Thyroid gland (tissue), 4 donors: Measurements from ENCODE around the gene ZSCAN22. TPM values are rescaled to one million over a fixed set of nuclear protein-coding genes. Genes with fewer than 3 reads are reported as not detected.

ENCODE experiments used
- DNase-seq, 2 donors: peaks; one replicate each; pipeline ENCODE4 v3.0.0-alpha.2; 2019
- H3K27ac ChIP-seq, 3 donors: fragments of 200-600 bp; sonication (generic); 1 replicate in 2 of 3; 2 replicates in 1 of 3; pipeline ENCODE4 v1.5.1; 2016 to 2019; ENCODE audit warnings: mild to moderate bottlenecking in 1 of 3, moderate library complexity in 1 of 3
- H3K27me3 ChIP-seq: fragments of 200-600 bp; sonication (generic); one replicate; pipeline ENCODE4 v1.5.1; 2019
- H3K36me3 ChIP-seq, 2 donors: fragments of 200-600 bp; sonication (generic); one replicate each; pipeline ENCODE4 v1.5.1; 2016 to 2019
- H3K4me1 ChIP-seq, 2 donors: fragments of 200-600 bp; sonication (generic); one replicate each; pipeline ENCODE4 v1.5.1; 2017 to 2019
- H3K4me3 ChIP-seq, 3 donors: fragments of 200-600 bp; sonication (generic); replicated peaks in 1 of 3; 1 replicate in 2 of 3; 2 replicates in 1 of 3; pipeline ENCODE4 v1.5.1; 2016; ENCODE audit warnings: mild to moderate bottlenecking in 1 of 3
- H3K9me3 ChIP-seq: fragments of 200-600 bp; sonication (generic); one replicate; pipeline ENCODE4 v1.5.1; 2017
- POLR2A ChIP-seq, 2 donors: fragments of 450-650 bp; IDR thresholded peaks; one replicate each; pipeline ENCODE4 v1.6.1; 2017; ENCODE audit warnings: antibody characterized with exemption in 2 of 2, mild to moderate bottlenecking in 2 of 2, moderate library complexity in 1 of 2
- WGBS, 2 donors: methylation state at CpG; one replicate each; pipeline ENCODE4 v1.1.5; 2017; 5-methylcytosine and 5-hydroxymethylcytosine counted together
- intact Hi-C: fragments of 100-400 bp; cut with DNase I; formaldehyde crosslinking; loops from one replicate; pipeline ENCODE4 v1.15.1; 2023
- total RNA-seq, 4 donors: library from RNA; depleted of rRNA; stranded (reverse); fragments of >200 nt; gene quantifications; one replicate each; pipeline ENCODE4 v1.2.3, GENCODE V29; 2016
- TF ChIP-seq, protein P1 (sequence below), 6 experiments: fragments of 200-600 bp in 3 of 6; fragments of 450-650 bp in 3 of 6; sonication (generic) in 3 of 6; IDR thresholded peaks; one replicate each; pipeline ENCODE4 v1.5.1; 2016 to 2019; ENCODE audit warnings: antibody characterized with exemption in 6 of 6, mild to moderate bottlenecking in 2 of 6, inconsistent platforms in 1 of 6, moderate library complexity in 1 of 6

Gene ZSCAN22
- total RNA-seq, 4 donors from 2014 or later: 3.0 to 4.5 (median 4.2) TPM

DNA sequence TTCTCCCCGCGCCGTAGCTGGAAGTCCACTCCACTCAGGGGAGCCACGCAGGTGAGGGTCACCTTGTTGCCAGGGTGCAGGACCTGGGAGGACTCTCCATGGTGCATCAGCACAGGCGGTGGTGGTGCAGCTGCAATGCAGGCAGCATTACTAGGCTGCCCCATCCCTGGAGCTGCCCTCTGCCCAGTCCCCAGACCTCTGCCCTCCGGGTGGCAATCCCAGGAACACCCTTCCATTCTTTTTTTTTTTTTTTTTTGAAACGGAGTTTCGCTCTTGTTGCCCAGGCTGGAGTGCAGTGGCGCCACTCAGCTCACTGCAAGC is 24.7 kb downstream of the ZSCAN22 start:
- H3K4me3 ChIP-seq: no peak overlapping the region
- no peak overlapping the region for H3K27ac ChIP-seq
- DNase-seq: no peak
- intact Hi-C loops: no loop called here
- H3K4me1 ChIP-seq: peaks cover 7 to 15% of the 10 kb centered on the region in 2 donors
- TF ChIP-seq POLR2A (IDR thresholded peaks at IDR 0.05): no peak
- TF ChIP-seq, protein P1, sequence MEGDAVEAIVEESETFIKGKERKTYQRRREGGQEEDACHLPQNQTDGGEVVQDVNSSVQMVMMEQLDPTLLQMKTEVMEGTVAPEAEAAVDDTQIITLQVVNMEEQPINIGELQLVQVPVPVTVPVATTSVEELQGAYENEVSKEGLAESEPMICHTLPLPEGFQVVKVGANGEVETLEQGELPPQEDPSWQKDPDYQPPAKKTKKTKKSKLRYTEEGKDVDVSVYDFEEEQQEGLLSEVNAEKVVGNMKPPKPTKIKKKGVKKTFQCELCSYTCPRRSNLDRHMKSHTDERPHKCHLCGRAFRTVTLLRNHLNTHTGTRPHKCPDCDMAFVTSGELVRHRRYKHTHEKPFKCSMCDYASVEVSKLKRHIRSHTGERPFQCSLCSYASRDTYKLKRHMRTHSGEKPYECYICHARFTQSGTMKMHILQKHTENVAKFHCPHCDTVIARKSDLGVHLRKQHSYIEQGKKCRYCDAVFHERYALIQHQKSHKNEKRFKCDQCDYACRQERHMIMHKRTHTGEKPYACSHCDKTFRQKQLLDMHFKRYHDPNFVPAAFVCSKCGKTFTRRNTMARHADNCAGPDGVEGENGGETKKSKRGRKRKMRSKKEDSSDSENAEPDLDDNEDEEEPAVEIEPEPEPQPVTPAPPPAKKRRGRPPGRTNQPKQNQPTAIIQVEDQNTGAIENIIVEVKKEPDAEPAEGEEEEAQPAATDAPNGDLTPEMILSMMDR (IDR thresholded peaks at IDR 0.05): no peak
- 82 to 90% methylated on average over 8 to 9 of the region's 9 CpGs for WGBS, 2 donors
- H3K9me3 ChIP-seq: no peaks in the 10 kb centered on the region
- no peaks in the 10 kb centered on the region for H3K36me3 ChIP-seq
- no peaks in the 10 kb centered on the region for H3K27me3 ChIP-seq

DNA sequence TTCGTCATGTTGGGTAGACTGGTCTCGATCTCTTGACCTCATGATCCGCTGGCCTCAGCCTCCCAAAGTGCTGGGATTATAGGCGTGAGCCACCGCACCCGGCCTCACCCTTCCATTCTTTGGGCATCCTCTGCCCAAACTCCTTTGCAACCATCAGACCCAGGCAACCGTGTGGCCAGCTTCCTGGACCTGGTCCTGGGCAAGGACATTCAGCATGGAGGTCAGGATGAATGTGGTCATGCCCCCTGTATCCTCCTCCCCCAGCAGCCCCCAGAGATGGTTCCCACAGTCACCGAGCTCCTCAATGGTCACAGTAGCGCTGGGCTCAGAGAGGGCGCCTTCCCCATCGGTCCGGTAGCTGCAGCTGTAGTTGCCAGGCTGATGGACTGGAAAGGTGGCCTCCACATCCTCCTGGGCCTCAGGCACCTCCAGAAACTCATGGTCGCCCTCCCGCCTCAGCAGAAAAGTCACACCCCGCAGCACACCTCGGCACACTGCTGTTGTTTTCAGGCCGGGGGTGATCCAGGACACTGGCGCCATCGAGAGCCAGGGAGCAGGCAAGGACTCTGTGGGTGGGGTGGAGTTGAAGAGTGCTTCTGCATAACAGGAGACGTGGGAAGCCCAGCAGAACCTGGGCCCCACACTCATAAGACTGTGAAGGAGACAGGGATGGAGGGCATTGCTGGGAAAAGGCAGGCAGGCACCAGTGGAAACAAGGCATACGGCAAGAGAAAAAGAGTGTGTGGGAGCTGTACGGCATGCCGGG is 25.4 kb downstream of the ZSCAN22 start:
- WGBS, 2 donors: 77 to 81% methylated on average over 21 to 23 of the region's 23 CpGs
- Histone ChIP-seq H3K9me3 (no peaks in the 10 kb centered on the region), H3K4me3 (no peak overlapping the region), H3K27ac (no peak overlapping the region), H3K27me3 (no peaks in the 10 kb centered on the region), H3K4me1 (peaks cover 7 to 15% of the 10 kb centered on the region in 2 donors), H3K36me3 (no peaks in the 10 kb centered on the region)
- TF ChIP-seq, protein P1 (IDR thresholded peaks at IDR 0.05): no peak
- no peak for TF ChIP-seq POLR2A (IDR thresholded peaks at IDR 0.05)
- intact Hi-C loops: no loop called here
- DNase-seq: no peak

DNA sequence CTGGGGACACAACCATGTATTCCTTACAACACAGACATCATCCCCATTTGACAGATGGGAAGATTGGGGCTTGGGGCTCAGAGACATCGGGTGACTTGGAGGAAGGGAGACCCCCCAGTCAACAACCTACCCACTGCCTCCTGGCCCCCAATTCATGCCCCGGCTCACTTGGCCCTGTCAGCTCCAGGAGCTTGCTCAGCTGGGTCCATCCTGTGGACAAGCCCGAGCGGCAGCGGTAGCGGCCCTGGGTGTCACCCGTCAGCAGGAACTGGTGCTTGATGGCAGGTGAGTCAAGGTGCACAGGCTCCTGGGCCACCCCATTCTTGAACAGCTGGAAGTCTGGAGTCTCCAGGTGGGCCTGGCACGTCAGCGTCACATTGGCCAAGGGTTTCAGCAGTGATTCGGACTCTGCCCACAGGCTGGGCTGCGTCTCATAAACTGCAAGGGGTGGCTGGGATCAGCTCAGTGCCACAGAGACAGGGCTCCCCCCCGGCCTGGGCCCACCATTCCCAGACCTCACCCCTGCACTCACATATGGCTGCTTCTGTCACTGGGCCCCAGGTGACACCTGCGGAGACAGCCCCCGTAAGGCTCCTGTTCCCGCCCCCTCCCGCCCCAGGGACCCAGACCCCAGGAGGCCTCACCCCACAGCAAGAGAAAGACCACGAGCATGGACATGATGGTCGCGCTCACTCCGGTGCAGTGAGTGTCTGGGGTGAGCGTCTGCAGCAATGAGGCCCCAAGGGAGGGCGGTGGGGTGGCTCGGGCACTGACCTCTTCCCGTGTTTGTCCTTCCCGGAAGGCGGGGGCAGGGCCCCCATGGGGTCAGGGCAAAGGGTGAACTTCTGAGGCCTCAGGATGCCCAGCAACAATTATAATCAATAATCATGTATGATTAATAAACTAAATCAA is 26.2 kb downstream of the ZSCAN22 start, which contains the start of gene A1BG:
TSS of gene A1BG (minus strand) at position 733 of the 912 bp plus-strand sequence. CDS start at position 678, 55 bp downstream.
- no peaks in the 10 kb centered on the region for H3K36me3 ChIP-seq
- intact Hi-C loops: no loop called here
- H3K9me3 ChIP-seq: no peaks in the 10 kb centered on the region
- H3K27me3 ChIP-seq: no peaks in the 10 kb centered on the region
- DNase-seq: no peak
- no peak for TF ChIP-seq POLR2A (IDR thresholded peaks at IDR 0.05)
- TF ChIP-seq, protein P1 (IDR thresholded peaks at IDR 0.05): no peak
- no peak within 1 kb of the TSS for H3K4me3 ChIP-seq
- WGBS, 2 donors: 78 to 79% methylated on average over 16 to 25 of the region's 26 CpGs
- peaks cover 7 to 12% of the 10 kb centered on the region in 2 donors for H3K4me1 ChIP-seq
- no peak within 1 kb of the TSS for H3K27ac ChIP-seq

DNA sequence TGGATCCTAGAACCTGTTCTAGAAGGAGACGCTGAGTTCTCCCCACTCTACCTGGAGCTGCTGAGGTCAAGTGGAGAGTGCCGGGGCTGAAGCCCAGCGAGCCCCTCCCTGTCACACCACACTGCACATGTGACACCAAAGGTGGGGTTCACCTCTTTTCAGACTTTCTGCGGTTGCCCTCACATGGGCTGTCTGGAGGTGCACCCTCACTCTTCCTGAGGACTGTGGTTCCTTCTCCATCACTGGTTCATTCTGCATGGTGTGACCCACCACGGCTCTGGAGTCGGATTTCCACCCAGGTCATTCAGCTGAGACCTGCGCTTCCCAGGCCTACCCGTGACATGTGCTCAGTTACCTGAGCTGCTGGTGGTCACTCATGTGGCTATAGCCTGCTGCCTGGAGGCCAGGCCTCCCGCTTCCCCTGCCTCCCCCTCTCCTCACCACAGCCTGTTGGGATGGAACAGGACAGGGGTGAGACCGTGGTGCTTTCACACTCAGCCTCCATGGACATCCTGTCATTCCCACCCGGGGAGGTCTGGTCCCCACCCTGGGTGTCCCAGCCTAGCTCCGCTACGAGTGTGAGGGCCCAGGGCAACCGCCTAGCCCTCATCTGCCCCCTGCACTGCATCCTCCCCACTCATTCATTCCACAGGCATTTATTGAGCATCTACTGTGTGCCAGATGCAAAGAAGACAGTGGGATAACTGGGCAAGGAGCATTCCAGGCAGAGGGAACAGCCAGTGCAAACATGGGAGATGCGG is 27.1 kb downstream of the ZSCAN22 start:
- H3K27me3 ChIP-seq: no peaks in the 10 kb centered on the region
- WGBS, 2 donors: 77 to 86% methylated on average over 15 of the region's 15 CpGs

More for the DNA sequence above, 27.1 kb downstream of the ZSCAN22 start:
- peaks cover 7 to 11% of the 10 kb centered on the region in 2 donors for H3K4me1 ChIP-seq
- intact Hi-C loops: no loop called here
- no peak for DNase-seq
- H3K9me3 ChIP-seq: no peaks in the 10 kb centered on the region
- H3K4me3 ChIP-seq: no peak overlapping the region
- no peak for TF ChIP-seq POLR2A (IDR thresholded peaks at IDR 0.05)
- TF ChIP-seq, protein P1 (IDR thresholded peaks at IDR 0.05): no peak
- no peaks in the 10 kb centered on the region for H3K36me3 ChIP-seq
- H3K27ac ChIP-seq: no peak overlapping the region
